Sciatic nerve (tissue), 2 donors: ENCODE data around the gene TNFRSF6B. TPM values are rescaled to one million over a fixed set of nuclear protein-coding genes. Genes with fewer than 3 reads are reported as not detected.
A peak's percentile ranks its signal among the peaks of the same experiment; 100 is the strongest.

Source experiments
- ATAC-seq: fragments of 200-7000 bp; cut with Tn5 transposase; one replicate; pipeline ENCODE4 v1.9.1; 2020; ENCODE audit warnings: mild to moderate bottlenecking, moderate library complexity
- DNase-seq: peaks from one replicate; pipeline ENCODE4 v3.0.0-alpha.2; 2020; ENCODE audit warnings: low spot score
- intact Hi-C: fragments of 100-400 bp; cut with DNase I; formaldehyde crosslinking; loops from one replicate; pipeline ENCODE4 v1.14.2; 2022
- total RNA-seq: library from RNA; stranded (reverse); fragmentation: NEBNext Ultra II Directional; extraction: Animal tissue kit (Norgen Biotek cat#: 25700); gene quantifications from one replicate; pipeline ENCODE4 v1.2.1, GENCODE V29; 2021
- donor health status: DM: no; HTN: no; CAD: no.
- donor health status: DM: no; HTN: no; CAD: no.

The TNFRSF6B gene
- total RNA-seq, 1 donor from 2014 or later, result 6.1 TPM

GRCh38 chr20:63732118-63733095 is 36.0 kb downstream of the TNFRSF6B start:
- ATAC-seq (no peak), DNase-seq (peak; percentile 17)
- intact Hi-C loops, result no loop called here

- DNase-seq (no peak), ATAC-seq (no peak)
- intact Hi-C loops, result no loop called here
Observed at GRCh38 chr20:63733117-63733516, 36.7 kb downstream of the TNFRSF6B start.

DNA sequence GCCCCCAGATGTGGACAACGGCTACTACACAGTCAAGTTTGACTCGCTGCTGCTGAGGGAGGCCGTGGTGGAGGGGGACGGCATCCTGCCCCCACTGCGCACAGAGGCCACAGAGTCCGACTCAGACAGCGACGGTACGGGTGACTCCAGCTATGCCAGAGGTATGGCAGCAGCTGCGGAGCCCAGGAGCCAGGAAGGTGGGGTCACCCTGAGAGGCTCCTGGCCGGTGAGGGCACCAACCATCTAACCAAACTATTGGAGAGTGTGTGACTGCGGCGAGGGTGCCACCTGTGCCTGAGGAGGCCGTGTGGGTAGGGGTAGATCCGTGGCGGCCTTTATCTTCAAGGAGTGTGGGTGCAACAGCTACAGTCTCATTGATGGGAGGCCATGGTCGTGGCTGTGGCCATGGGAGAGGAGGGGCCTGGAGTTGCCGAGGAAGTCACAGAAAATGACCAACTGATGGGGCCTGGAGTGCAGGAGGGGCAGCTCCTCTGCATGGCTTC is 37.2 kb downstream of the TNFRSF6B start:
- ATAC-seq (no peak), DNase-seq (peak; percentile 55)
- intact Hi-C loops, result no loop called here

DNA sequence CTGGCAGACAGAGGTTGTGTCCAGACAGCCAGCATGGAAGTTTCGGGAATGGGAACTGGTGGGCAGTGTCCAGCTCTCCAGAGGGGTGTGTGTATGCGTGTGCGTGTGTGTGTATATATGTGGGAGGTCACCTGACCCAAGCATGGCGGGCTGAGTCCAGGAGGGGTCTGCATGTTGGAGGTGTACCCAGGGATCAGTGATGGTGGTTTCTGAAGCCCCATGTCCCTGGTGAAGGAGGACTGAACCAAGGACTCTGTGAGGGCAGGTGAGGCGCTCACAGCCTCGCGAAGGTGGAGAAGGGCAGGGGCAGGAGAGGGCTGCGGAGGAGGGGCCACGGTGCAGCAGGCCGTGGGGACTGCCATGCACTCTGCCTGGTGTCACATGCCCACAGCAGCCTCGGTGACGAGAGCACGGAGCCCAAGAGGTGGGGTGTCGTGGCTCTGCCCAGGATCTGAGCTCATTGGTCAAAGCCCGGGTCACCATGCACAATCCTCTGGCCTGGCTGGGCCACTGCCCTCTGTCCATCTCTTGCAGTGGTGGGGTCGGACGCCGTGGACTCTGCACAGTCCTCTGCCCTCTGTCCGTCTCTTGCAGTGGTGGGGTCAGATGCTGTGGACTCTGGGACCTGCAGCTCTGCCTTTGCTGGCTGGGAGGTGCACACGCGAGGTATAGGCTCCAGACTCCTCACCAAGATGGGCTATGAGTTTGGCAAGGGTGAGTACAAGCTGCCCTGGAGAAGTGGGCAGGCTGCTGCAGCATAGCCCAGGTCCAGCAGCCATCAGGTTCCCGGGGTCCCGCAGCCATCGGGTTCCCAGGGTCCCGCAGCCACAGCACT is 37.9 kb downstream of the TNFRSF6B start:
- DNase-seq (peak; percentile 53), ATAC-seq (no peak)
- intact Hi-C loops, result no loop called here

DNA sequence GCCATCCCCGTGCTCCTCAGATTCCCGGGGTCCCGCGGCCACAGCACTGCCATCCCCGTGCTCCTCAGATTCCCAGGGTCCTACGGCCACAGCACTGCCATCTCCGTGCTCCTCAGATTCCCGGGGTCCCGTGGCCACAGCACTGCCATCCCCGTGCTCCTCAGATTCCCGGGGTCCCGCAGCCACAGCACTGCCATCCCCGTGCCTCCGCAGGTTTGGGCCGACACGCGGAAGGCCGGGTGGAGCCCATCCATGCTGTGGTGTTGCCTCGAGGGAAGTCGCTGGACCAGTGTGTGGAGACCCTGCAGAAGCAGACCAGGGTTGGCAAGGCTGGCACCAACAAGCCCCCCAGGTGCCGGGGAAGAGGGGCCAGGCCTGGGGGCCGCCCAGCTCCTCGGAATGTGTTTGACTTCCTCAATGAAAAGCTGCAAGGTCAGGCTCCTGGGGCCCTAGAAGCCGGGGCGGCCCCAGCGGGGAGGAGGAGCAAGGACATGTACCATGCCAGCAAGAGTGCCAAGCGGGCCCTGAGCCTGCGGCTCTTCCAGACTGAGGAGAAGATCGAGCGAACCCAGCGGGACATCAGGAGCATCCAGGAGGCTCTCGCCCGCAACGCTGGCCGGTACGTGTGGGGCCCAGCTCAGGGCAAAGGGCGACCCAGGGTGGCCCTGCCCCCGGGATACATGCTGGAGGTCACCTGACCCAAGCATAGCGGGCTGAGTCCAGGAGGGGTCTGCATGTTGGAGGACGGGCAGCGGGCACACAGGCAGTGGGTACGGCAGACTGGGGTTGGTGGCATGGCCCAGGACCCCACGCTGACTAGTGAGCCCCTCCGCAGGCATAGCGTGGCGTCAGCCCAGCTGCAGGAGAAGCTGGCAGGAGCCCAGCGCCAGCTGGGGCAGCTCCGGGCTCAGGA is 38.8 kb downstream of the TNFRSF6B start:
- no peak for ATAC-seq
- peak; percentile 58 for DNase-seq

GRCh38 chr20:63735859-63736718 is 39.6 kb downstream of the TNFRSF6B start, which contains the start of gene LIME1:
TSS of gene LIME1 (plus strand) at chr20:63736664. CDS start at chr20:63737550, 886 bp downstream.
- DNase-seq, result peak; percentile 64
- no peak for ATAC-seq
- intact Hi-C loops, result no loop called here

More for the DNA sequence above, 38.8 kb downstream of the TNFRSF6B start:
- intact Hi-C loops, result no loop called here

DNA sequence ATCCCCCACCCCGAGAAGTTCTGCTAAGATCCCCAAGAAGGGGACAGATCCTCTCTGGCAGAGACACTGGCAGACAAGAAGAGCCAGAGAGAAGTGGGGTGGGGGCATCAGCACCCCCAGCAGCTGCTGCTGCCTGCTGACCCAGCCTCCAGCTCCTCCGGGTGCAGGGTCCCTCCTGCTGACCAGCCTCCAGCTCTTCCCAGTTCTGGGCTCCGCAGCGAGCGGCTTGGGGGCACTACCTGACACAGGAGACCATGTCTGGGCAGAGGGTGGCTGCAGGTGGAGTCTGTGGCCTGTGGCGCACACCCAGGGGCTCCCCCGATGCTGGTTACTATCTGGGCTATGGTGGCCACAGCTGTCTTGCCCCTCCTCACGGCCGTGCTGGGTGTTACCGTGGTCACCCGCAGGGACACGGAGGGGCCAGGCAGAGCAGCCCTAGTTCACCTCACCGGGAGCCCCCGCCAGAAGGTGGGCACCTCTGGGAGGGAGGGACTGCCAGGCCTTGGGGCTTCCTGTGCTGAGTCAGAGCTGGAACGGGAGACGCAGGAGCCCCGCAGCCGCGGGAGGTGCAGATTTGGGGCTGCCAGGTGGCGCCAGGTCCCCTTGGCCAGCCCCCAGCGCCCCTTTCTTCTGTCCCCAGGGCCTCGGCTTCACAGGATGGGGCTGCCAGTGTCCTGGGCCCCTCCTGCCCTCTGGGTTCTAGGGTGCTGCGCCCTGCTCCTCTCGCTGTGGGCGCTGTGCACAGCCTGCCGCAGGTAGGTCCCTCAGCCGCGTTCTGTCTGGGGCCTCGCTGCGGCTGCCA is 40.6 kb downstream of the TNFRSF6B start:
- DNase-seq, result peak; percentile 63
- ATAC-seq, result no peak

GRCh38 chr20:63737695-63737944 is 41.2 kb downstream of the TNFRSF6B start:
- intact Hi-C loops, result no loop called here
- no peak for ATAC-seq
- DNase-seq, result no peak

More for the DNA sequence above, 40.6 kb downstream of the TNFRSF6B start:
- intact Hi-C loops, result no loop called here

GRCh38 chr20:63737945-63738686 is 41.7 kb downstream of the TNFRSF6B start:
- intact Hi-C loops, result no loop called here
- DNase-seq, result peak; percentile 71
- no peak for ATAC-seq

DNA sequence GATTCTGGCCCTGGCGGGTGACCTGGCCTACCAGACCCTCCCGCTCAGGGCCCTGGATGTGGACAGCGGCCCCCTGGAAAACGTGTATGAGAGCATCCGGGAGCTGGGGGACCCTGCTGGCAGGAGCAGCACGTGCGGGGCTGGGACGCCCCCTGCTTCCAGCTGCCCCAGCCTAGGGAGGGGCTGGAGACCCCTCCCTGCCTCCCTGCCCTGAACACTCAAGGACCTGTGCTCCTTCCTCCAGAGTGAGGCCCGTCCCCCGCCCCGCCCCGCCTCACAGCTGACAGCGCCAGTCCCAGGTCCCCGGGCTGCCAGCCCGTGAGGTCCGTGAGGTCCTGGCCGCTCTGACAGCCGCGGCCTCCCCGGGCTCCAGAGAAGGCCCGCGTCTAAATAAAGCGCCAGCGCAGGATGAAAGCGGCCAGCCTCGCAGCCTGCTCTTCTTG is 42.3 kb downstream of the TNFRSF6B start:
- ATAC-seq (peak; percentile 11), DNase-seq (peak; percentile 79)
- intact Hi-C loops, result no loop called here

DNA sequence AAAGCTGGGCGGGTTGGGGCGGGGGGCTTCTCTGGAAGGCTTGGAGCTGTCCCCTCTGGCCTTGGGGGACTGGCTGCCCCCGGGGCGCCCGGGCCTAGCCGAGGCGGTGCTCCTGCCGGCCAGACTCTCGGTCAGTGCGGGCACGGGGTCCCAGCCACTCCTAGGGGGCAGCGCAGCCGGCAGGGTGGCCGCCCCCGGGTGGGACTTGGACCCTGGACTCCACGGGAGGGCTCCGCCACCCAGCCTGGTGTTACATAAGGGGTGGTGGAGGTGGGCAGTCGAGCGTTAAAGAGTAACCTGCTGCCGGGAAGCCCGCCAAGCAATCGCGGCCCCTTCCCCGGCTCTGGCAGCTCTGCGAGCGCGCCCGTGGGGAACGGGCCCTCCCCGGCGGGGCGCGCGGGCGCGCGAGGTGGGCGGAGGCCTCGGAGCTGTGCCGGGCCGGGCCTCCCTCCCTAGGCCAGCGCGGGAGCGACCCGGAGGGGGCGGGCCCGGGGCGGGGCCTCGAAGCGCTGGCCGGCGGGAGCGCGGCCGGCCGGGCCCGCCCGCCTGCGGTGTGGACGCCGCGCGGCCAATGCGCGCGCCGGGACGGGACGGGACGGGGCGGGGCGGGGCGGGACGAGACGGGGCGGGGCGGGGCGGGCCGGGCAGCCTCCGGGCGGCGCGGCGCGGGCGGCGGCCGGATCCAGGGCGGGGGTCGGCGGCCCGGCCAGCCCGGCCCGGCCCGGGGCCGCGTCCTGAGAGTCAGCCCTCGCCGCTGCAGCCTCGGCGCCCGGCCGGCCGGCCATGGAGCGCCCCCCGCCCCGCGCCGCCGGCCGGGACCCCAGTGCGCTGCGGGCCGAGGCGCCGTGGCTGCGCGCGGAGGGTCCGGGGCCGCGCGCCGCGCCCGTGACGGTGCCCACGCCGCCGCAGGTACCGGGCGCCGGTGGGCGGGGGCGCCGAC is 42.9 kb downstream of the TNFRSF6B start, which contains the start of gene SLC2A4RG:
Gene SLC2A4RG (plus strand): TSS at position 647 of the 940 bp plus-strand sequence. CDS start 137 bp downstream, at position 784.
- peak; percentile 89 for DNase-seq
- intact Hi-C loops, result loop anchor here (10.0 kb wide), 1 partner anchor 75 kb away; no protein-coding TSS in a partner anchor
- peak; percentile 51 for ATAC-seq

GRCh38 chr20:63740070-63740626 is 43.7 kb downstream of the TNFRSF6B start:
- intact Hi-C loops, result loop anchor here (10.0 kb wide), 1 partner anchor 75 kb away; no protein-coding TSS in a partner anchor
- peak; percentile 84 for DNase-seq
- no peak for ATAC-seq

DNA sequence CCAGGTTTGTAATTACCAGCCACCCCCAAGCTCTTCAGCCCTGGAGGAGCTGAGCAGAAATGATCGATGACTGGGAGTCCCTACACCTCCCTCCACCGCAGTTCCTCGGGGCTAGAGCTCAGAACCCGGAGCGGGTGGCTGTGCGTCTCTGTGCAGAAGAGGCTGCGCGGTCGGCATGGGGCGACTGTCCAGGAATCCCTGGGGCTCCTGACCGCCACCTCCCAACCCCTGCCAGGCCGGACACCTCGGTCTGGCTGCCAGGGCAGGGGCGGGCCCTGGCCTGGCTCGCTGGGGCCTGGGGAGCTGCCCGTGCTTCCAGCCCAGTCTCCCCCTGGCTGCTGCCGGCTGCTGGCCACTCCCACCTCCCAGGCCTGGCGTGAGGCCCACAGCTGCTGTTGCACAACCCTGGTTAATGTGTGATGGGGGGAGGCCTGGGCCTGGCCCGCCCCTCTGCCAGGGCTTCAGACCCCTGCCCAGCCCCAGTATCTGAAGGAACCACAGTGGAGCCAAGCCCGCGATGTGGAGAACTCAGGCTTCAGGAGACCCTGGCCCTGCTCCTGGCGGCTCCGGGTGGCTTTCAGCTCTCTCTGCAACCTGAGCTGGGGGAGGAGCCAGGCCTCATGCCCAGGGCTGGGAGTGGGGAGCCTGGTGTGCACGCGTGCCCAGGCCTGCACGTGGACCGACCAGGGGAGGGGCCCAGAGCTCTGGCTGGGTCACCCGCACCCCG is 44.3 kb downstream of the TNFRSF6B start:
- intact Hi-C loops, result loop anchor here (10.0 kb wide), 1 partner anchor 76 kb away; no protein-coding TSS in a partner anchor
- ATAC-seq, result peak; percentile 91
- DNase-seq, result peak; percentile 98

DNA sequence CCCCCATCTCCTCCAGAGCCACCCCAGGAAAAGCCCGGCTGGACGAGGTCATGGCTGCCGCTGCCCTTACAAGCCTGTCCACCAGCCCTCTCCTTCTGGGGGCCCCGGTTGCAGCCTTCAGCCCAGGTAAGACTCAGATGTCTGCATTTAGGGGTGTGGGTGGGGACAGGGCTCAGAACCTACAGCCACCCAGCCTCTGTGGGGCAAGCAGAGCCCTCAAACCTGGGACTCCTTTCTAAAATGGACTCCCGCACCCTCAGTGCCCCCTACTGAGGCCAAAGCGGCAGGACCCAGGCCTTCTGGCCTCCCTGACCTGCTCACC is 44.9 kb downstream of the TNFRSF6B start:
- ATAC-seq (no peak), DNase-seq (no peak)
- intact Hi-C loops, result loop anchor here (10.0 kb wide), 1 partner anchor 77 kb away; no protein-coding TSS in a partner anchor
